H1 (cell line): Measurements from ENCODE around the gene PBX1. TPM values are rescaled to one million over a fixed set of nuclear protein-coding genes. Genes with fewer than 3 reads are reported as not detected.

Experiments
- CTCF ChIA-PET: fragments of 300-600 bp; sonication (Branson Sonifier 250); formaldehyde crosslinking; loops from one replicate; lab custom pipeline; 2021; ENCODE audit not compliant: partially characterized antibody; lab: Charles Lee
- POLR2A ChIA-PET: fragments of 300-600 bp; sonication (Branson Sonifier 250); formaldehyde crosslinking; loops from one replicate; lab custom pipeline; 2021; ENCODE audit warnings: inconsistent platforms; ENCODE audit not compliant: partially characterized antibody; lab: Charles Lee
- DNase-seq, 2 experiments: peaks; one replicate each; pipeline versions ENCODE4 v3.0.0 to v3.0.0-alpha.2; 2010 to 2022; ENCODE audit warnings: low spot score in 2 of 2, low read depth in 1 of 2, mixed read lengths in 1 of 2
- FAIRE-seq: peaks from 2 replicates; lab custom pipeline; 2011; peaks lifted over from hg19 to GRCh38; lab: Jason Lieb, UNC
- H2AFZ ChIP-seq: 2 replicates; pipeline ENCODE4 v1.8.1; 2012; ENCODE audit warnings: low read length, inconsistent platforms
- H2AK5ac ChIP-seq: 2 replicates; pipeline ENCODE4 v1.6.1; 2013; ENCODE audit warnings: low read depth, low read length
- H2BK120ac ChIP-seq: replicated peaks from 2 replicates; pipeline ENCODE3; 2013; ENCODE audit warnings: low read depth, low read length, inconsistent platforms
- H2BK12ac ChIP-seq: 2 replicates; pipeline ENCODE4 v1.6.1; 2013; ENCODE audit warnings: low read depth, low read length
- H2BK15ac ChIP-seq: 2 replicates; pipeline ENCODE4 v1.6.1; 2013; ENCODE audit warnings: low read length
- H2BK20ac ChIP-seq: 2 replicates; pipeline ENCODE4 v1.6.1; 2013; ENCODE audit warnings: low read length
- H2BK5ac ChIP-seq: 2 replicates; pipeline ENCODE4 v1.6.1; 2013; ENCODE audit warnings: low read depth, low read length
- H3K14ac ChIP-seq: 2 replicates; pipeline ENCODE4 v1.6.1; 2013; ENCODE audit warnings: inconsistent platforms; ENCODE audit not compliant: insufficient read length
- H3K18ac ChIP-seq: 2 replicates; pipeline ENCODE4 v1.6.1; 2013; ENCODE audit warnings: low read length; ENCODE audit errors: extremely low read depth
- H3K23ac ChIP-seq: 2 replicates; pipeline ENCODE4 v1.6.1; 2013; ENCODE audit warnings: inconsistent platforms; ENCODE audit not compliant: insufficient read length
- H3K23me2 ChIP-seq: 2 replicates; pipeline ENCODE4 v1.6.1; 2013; ENCODE audit warnings: low read depth, low read length
- H3K27ac ChIP-seq: 2 replicates; pipeline ENCODE4 v1.6.1; 2011; ENCODE audit warnings: low read depth, low read length, inconsistent platforms
- H3K27me3 ChIP-seq, 4 experiments: replicated peaks in 1 of 4; 1 replicate in 1 of 4; 2 replicates in 3 of 4; pipeline versions ENCODE4 v1.6.1 to v1.8.1; 2011 to 2013; ENCODE audit warnings: low read length in 3 of 4, mild to moderate bottlenecking in 3 of 4, inconsistent platforms in 2 of 4, mixed read lengths in 2 of 4, moderate library complexity in 1 of 4; ENCODE audit not compliant: control insufficient read depth in 3 of 4, insufficient read depth in 3 of 4; ENCODE audit errors: extremely low read depth in 1 of 4
- H3K36me3 ChIP-seq, 4 experiments: 2 replicates each; pipeline versions ENCODE4 v1.6.1 to v1.8.1; 2011 to 2013; ENCODE audit warnings: mild to moderate bottlenecking in 4 of 4, low read length in 3 of 4, moderate library complexity in 2 of 4, control low read depth in 1 of 4, inconsistent platforms in 1 of 4; ENCODE audit not compliant: insufficient read depth in 4 of 4, control insufficient read depth in 2 of 4
- H3K4ac ChIP-seq: replicated peaks from 2 replicates; pipeline ENCODE3; 2013; ENCODE audit warnings: low read length, low read depth, mixed read lengths, inconsistent platforms; ENCODE audit not compliant: insufficient read length
- H3K4me1 ChIP-seq, 4 experiments: replicated peaks in 1 of 4; 1 replicate in 1 of 4; 2 replicates in 3 of 4; pipeline versions ENCODE4 v1.6.1 to v1.8.1; 2011 to 2013; ENCODE audit warnings: low read length in 3 of 4, inconsistent platforms in 2 of 4, mixed read lengths in 1 of 4; ENCODE audit not compliant: insufficient read depth in 4 of 4, control insufficient read depth in 3 of 4
- H3K4me2 ChIP-seq, 2 experiments: 2 replicates each; pipeline versions ENCODE4 v1.6.1 to v1.8.1; 2011 to 2013; ENCODE audit warnings: low read depth in 2 of 2, low read length in 2 of 2, control low read depth in 1 of 2, inconsistent platforms in 1 of 2, mild to moderate bottlenecking in 1 of 2; ENCODE audit not compliant: insufficient read depth in 1 of 2
- H3K4me3 ChIP-seq, 4 experiments: fragments of 200-600, 300-600 bp in 1 of 4; sonication (generic), shearing (Covaris generic), sonication (Bioruptor Twin) in 1 of 4; 2 replicates each; pipeline versions ENCODE4 v1.5.1 to v1.8.1; 2011 to 2016; ENCODE audit warnings: low read length in 4 of 4, low read depth in 3 of 4, control low read depth in 2 of 4, inconsistent platforms in 2 of 4, mild to moderate bottlenecking in 2 of 4, mixed read lengths in 1 of 4, moderate library complexity in 1 of 4; ENCODE audit not compliant: insufficient read depth in 2 of 4; ENCODE audit errors: extremely low read depth in 1 of 4
- H3K56ac ChIP-seq: replicated peaks from 2 replicates; pipeline ENCODE3; 2013; ENCODE audit warnings: low read depth, mild to moderate bottlenecking, mixed read lengths, low read length, inconsistent platforms; ENCODE audit not compliant: insufficient read length
- H3K79me1 ChIP-seq: 2 replicates; pipeline ENCODE4 v1.6.1; 2013; ENCODE audit warnings: low read depth, low read length, control low read depth
- H3K79me2 ChIP-seq, 2 experiments: 2 replicates each; pipeline versions ENCODE4 v1.6.1 to v1.8.1; 2012 to 2013; ENCODE audit warnings: low read length in 2 of 2, mild to moderate bottlenecking in 2 of 2, inconsistent platforms in 1 of 2; ENCODE audit not compliant: insufficient read depth in 2 of 2, control insufficient read depth in 1 of 2
- H3K9ac ChIP-seq, 4 experiments: replicated peaks in 1 of 4; 1 replicate in 1 of 4; 2 replicates in 3 of 4; pipeline versions ENCODE4 v1.6.1 to v1.8.1; 2011 to 2013; ENCODE audit warnings: low read depth in 3 of 4, low read length in 3 of 4, control low read depth in 2 of 4, mild to moderate bottlenecking in 2 of 4, moderate library complexity in 2 of 4, inconsistent platforms in 1 of 4; ENCODE audit errors: extremely low read depth in 1 of 4
- H3K9me3 ChIP-seq, 2 experiments: 2 replicates each; pipeline versions ENCODE4 v1.6.1 to v1.8.1; 2012 to 2013; ENCODE audit warnings: mild to moderate bottlenecking in 2 of 2, moderate library complexity in 2 of 2, control low read depth in 1 of 2, inconsistent platforms in 1 of 2, low read depth in 1 of 2, low read length in 1 of 2, mixed read lengths in 1 of 2; ENCODE audit not compliant: insufficient read depth in 2 of 2
- H4K20me1 ChIP-seq, 2 experiments: replicated peaks in 1 of 2; 2 replicates each; pipeline versions ENCODE3 to v1.8.1; 2011 to 2013; ENCODE audit warnings: inconsistent platforms in 2 of 2, low read length in 2 of 2, mild to moderate bottlenecking in 1 of 2; ENCODE audit not compliant: insufficient read depth in 2 of 2, control insufficient read depth in 1 of 2
- H4K5ac ChIP-seq: 2 replicates; pipeline ENCODE4 v1.6.1; 2013; ENCODE audit warnings: low read length, low read depth, mixed read lengths, inconsistent platforms; ENCODE audit not compliant: insufficient read length
- H4K8ac ChIP-seq: 2 replicates; pipeline ENCODE4 v1.8.0; 2013; ENCODE audit warnings: mild to moderate bottlenecking, moderate library complexity, low read length, inconsistent platforms; ENCODE audit not compliant: insufficient read depth; ENCODE audit errors: extremely low read depth
- H4K91ac ChIP-seq: replicated peaks from 2 replicates; pipeline ENCODE3; 2013; ENCODE audit warnings: low read length, mixed read lengths, inconsistent platforms; ENCODE audit not compliant: insufficient read length
- EGR1 ChIP-seq: IDR thresholded peaks from 2 replicates; pipeline ENCODE4 v1.6.1; 2011; ENCODE audit warnings: low read depth, low read length, borderline replicate concordance
- EZH2 ChIP-seq: fragments of 200-600 bp; sonication (generic); IDR thresholded peaks from 2 replicates; pipeline ENCODE4 v1.7.1; 2012; ENCODE audit warnings: low read depth, mild to moderate bottlenecking, moderate library complexity, low read length, inconsistent platforms; ENCODE audit not compliant: severe bottlenecking
- SP1 ChIP-seq: IDR thresholded peaks from 2 replicates; pipeline ENCODE4 v1.6.1; 2011; ENCODE audit warnings: low read depth, low read length
- TEAD4 ChIP-seq: IDR thresholded peaks from 2 replicates; pipeline ENCODE4 v1.6.1; 2012; ENCODE audit warnings: low read depth, low read length, inconsistent platforms, mixed read lengths
- WGBS, 2 experiments: shearing (Covaris generic) in 1 of 2; methylation state at CpG; one replicate each; pipeline versions ENCODE4 v1.1.6 to v1.1.7; 2013 to 2015; ENCODE audit warnings: low lambda C conversion rate in 2 of 2, mixed read lengths in 2 of 2, inconsistent platforms in 1 of 2, low coverage in 1 of 2, missing lambda C conversion rate in 1 of 2; ENCODE audit not compliant: insufficient replicate concordance in 2 of 2, insufficient coverage in 1 of 2, insufficient read length in 1 of 2; ENCODE audit errors: extremely low coverage in 1 of 2, missing lambda C conversion rate in 1 of 2; 5-methylcytosine and 5-hydroxymethylcytosine counted together
- polyA plus RNA-seq, 7 experiments: library from polyadenylated mRNA; depleted of rRNA in 3 of 7; stranded (reverse) in 5 of 7; unstranded in 2 of 7; fragments of >200 nt in 5 of 7; fragments of 200-250 nt in 2 of 7; gene quantifications; 1 replicate in 5 of 7; 2 replicates in 1 of 7; 4 replicates in 1 of 7; pipeline versions ENCODE4 v1.2.1 to v1.2.3, GENCODE V29; 2011 to 2013; ENCODE audit warnings: missing spikeins in 2 of 7, mixed read lengths in 2 of 7
- total RNA-seq: library from RNA; stranded (reverse); fragmentation: NEBNext Ultra II Directional; extraction: Animal tissue kit (Norgen Biotek cat#: 25700); gene quantifications from 2 replicates; pipeline ENCODE4 v1.2.1, GENCODE V29; 2021

The PBX1 gene
- total and polyA plus RNA-seq, 2 of the 8 experiments (the other 6 are each of a cell fraction or from before 2014, with no cell fraction given), result 87.4 to 124 TPM

- Histone ChIP-seq H4K8ac (no peak overlapping the region; the same call in 1 of the 2 replicates), H3K18ac (no peak overlapping the region), H3K4me1 (peaks cover 3 to 24% (median 16%) of the 10 kb centered on the region in 4 experiments), H3K23ac (no peak overlapping the region), H2BK20ac (no peak overlapping the region), H3K4ac (no peak overlapping the region), H4K20me1 (peaks cover 7 to 14% of the 10 kb centered on the region in 2 experiments), H3K79me2 (peaks cover 6 to 97% of the 10 kb centered on the region in 2 experiments), H2BK120ac (no peak overlapping the region), H2AK5ac (no peak overlapping the region), H3K27ac (no peak overlapping the region), H2AFZ (no peak overlapping the region), H3K27me3 (no peaks in the 10 kb centered on the region), H3K23me2 (no peaks in the 10 kb centered on the region; the same call in 1 of the 2 replicates), H2BK5ac (peak overlapping the region; percentile 28; the same call in 1 of the 2 replicates), H3K9me3 (no peaks in the 10 kb centered on the region), H3K4me3 (no peak overlapping the region), H3K79me1 (peaks cover 4% of the 10 kb centered on the region), H2BK12ac (no peak overlapping the region), H3K4me2 (no peak overlapping the region), H4K91ac (no peak overlapping the region), H3K14ac (no peak overlapping the region), H4K5ac (no peak overlapping the region), H2BK15ac (no peak overlapping the region), H3K36me3 (no peaks in the 10 kb centered on the region; a peak in 1 of 8 replicates), H3K56ac (no peak overlapping the region), H3K9ac (no peak overlapping the region)
- 96% methylated on average over 3 of the region's 3 CpGs; no CpG with 5 or more reads in 1 of the 2 experiments for WGBS, 2 experiments
- ChIA-PET CTCF (no interaction called here), POLR2A (no interaction called here)
- no peak for DNase-seq
- no peak for FAIRE-seq
- TF ChIP-seq SP1 (no peak), EZH2 (no peak), EGR1 (no peak), TEAD4 (no peak)
Measured at GRCh38 chr1:164653705-164654104, 94.7 kb downstream of the PBX1 start.
